ENCODE data around the gene NOD2.

- TF ChIP-seq CTCF (conservative IDR thresholded peaks at IDR 0.05; ENCODE audit: low read depth, low read length) (no peak), EZH2phosphoT487 (IDR thresholded peaks at IDR 0.05; ENCODE audit: borderline replicate concordance, low read length) (no peak)
These were observed 15.1 kb downstream of the NOD2 start for GRCh38 chr16:50708373-50709060.

Data from PC-3 (cell line).